ENCODE data around the gene DPP10. TPM values are rescaled to one million over a fixed set of nuclear protein-coding genes. Genes with fewer than 3 reads are reported as not detected.

DPP10 gene
- total RNA-seq, 4 donors from 2014 or later: 1.9 to 8.3 (median 2.9) TPM

- no peaks in the 10 kb centered on the region for H3K36me3 ChIP-seq
- H3K4me1 ChIP-seq: no peaks in the 10 kb centered on the region
- no peak for TF ChIP-seq CTCF (IDR thresholded peaks at IDR 0.05)
- no peak for TF ChIP-seq POLR2A (IDR thresholded peaks at IDR 0.05)
These were observed 167.4 kb downstream of the DPP10 start for GRCh38 chr2:114609801-114610200.

GRCh38 chr2:114610677-114611076 is 168.2 kb downstream of the DPP10 start:
- H3K27ac ChIP-seq: no peak overlapping the region
- no peaks in the 10 kb centered on the region for H3K36me3 ChIP-seq
- DNase-seq: no peak
- no peak for TF ChIP-seq CTCF (IDR thresholded peaks at IDR 0.05)
- H3K9me3 ChIP-seq: no peaks in the 10 kb centered on the region
- no peak overlapping the region for H3K4me3 ChIP-seq
- no peaks in the 10 kb centered on the region for H3K27me3 ChIP-seq
- no peaks in the 10 kb centered on the region for H3K4me1 ChIP-seq

More at GRCh38 chr2:114609801-114610200, 167.4 kb downstream of the DPP10 start:
- Histone ChIP-seq H3K27ac (no peak overlapping the region), H3K27me3 (no peaks in the 10 kb centered on the region), H3K9me3 (no peaks in the 10 kb centered on the region), H3K4me3 (no peak overlapping the region)
- DNase-seq: no peak

- Histone ChIP-seq H3K36me3 (no peaks in the 10 kb centered on the region), H3K4me3 (no peak overlapping the region), H3K27me3 (no peaks in the 10 kb centered on the region), H3K4me1 (no peaks in the 10 kb centered on the region), H3K27ac (no peak overlapping the region), H3K9me3 (no peaks in the 10 kb centered on the region)
- no peak for TF ChIP-seq POLR2A (IDR thresholded peaks at IDR 0.05)
- DNase-seq: no peak
These were observed 172.2 kb downstream of the DPP10 start for GRCh38 chr2:114614592-114614991.

- TF ChIP-seq CTCF (IDR thresholded peaks at IDR 0.05) (no peak), POLR2A (IDR thresholded peaks at IDR 0.05) (no peak)
- no peak for DNase-seq
These were observed 186.0 kb downstream of the DPP10 start for GRCh38 chr2:114628481-114628880.

GRCh38 chr2:114631146-114631545 is 188.7 kb downstream of the DPP10 start:
- H3K27ac ChIP-seq: no peak overlapping the region
- no peak for TF ChIP-seq CTCF (IDR thresholded peaks at IDR 0.05)
- no peak for TF ChIP-seq POLR2A (IDR thresholded peaks at IDR 0.05)
- no peak for DNase-seq
- no peaks in the 10 kb centered on the region for H3K9me3 ChIP-seq
- H3K4me1 ChIP-seq: no peaks in the 10 kb centered on the region
- H3K36me3 ChIP-seq: no peaks in the 10 kb centered on the region
- no peaks in the 10 kb centered on the region for H3K27me3 ChIP-seq
- no peak overlapping the region for H3K4me3 ChIP-seq

More at GRCh38 chr2:114628481-114628880, 186.0 kb downstream of the DPP10 start:
- Histone ChIP-seq H3K4me1 (no peaks in the 10 kb centered on the region), H3K9me3 (no peaks in the 10 kb centered on the region), H3K36me3 (no peaks in the 10 kb centered on the region), H3K27me3 (no peaks in the 10 kb centered on the region), H3K27ac (no peak overlapping the region), H3K4me3 (no peak overlapping the region)

- Histone ChIP-seq H3K36me3 (no peaks in the 10 kb centered on the region), H3K9me3 (peaks cover 0 to 3% (median 0%) of the 10 kb centered on the region in 4 donors), H3K4me1 (no peaks in the 10 kb centered on the region), H3K27ac (no peak overlapping the region), H3K27me3 (no peaks in the 10 kb centered on the region), H3K4me3 (no peak overlapping the region)
- TF ChIP-seq CTCF (IDR thresholded peaks at IDR 0.05): no peak
- TF ChIP-seq POLR2A (IDR thresholded peaks at IDR 0.05): no peak
- DNase-seq: no peak
These were observed 199.8 kb downstream of the DPP10 start for GRCh38 chr2:114642166-114642770.
